Common myeloid progenitor, CD34-positive (primary cell): Measurements from ENCODE around the gene ECE2.

Experiments used
- CTCF ChIA-PET: fragments of 350-600 bp; sonication (Branson Sonifier 250); formaldehyde crosslinking; loops from one replicate; lab custom pipeline; 2021; ENCODE audit warnings: antibody characterized with exemption; lab: Charles Lee
- POLR2A ChIA-PET: fragments of 350-600 bp; sonication (Branson Sonifier 250); formaldehyde crosslinking; loops from one replicate; lab custom pipeline; 2021; ENCODE audit warnings: antibody characterized with exemption; lab: Charles Lee
- DNase-seq, 3 donors: peaks; one replicate each; pipeline versions ENCODE4 v3.0.0 to v3.0.0-alpha.2; 2013
- H3K27ac ChIP-seq, 2 experiments: 1 replicate in 1 of 2; 2 replicates in 1 of 2; pipeline ENCODE4 v1.7.0; 2013; ENCODE audit warnings: inconsistent platforms in 2 of 2, low read length in 2 of 2, mild to moderate bottlenecking in 2 of 2, low read depth in 1 of 2, moderate library complexity in 1 of 2; ENCODE audit not compliant: severe bottlenecking in 2 of 2, insufficient read depth in 1 of 2, poor library complexity in 1 of 2
- H3K27me3 ChIP-seq, 5 experiments: replicated peaks in 2 of 5; 1 replicate in 3 of 5; 2 replicates in 2 of 5; pipeline versions ENCODE4 v1.6.1 to v1.7.0; 2013; ENCODE audit warnings: low read length in 4 of 5, mild to moderate bottlenecking in 2 of 5, moderate library complexity in 2 of 5, inconsistent platforms in 1 of 5; ENCODE audit not compliant: insufficient read depth in 5 of 5, control insufficient read depth in 4 of 5
- H3K36me3 ChIP-seq, 4 experiments: 1 replicate in 2 of 4; 2 replicates in 2 of 4; pipeline versions ENCODE4 v1.6.1 to v1.7.0; 2013; ENCODE audit warnings: low read length in 3 of 4, control low read depth in 1 of 4, mild to moderate bottlenecking in 1 of 4; ENCODE audit not compliant: control insufficient read depth in 4 of 4, insufficient read depth in 4 of 4
- H3K4me1 ChIP-seq, 4 experiments: 1 replicate in 3 of 4; 2 replicates in 1 of 4; pipeline versions ENCODE4 v1.6.1 to v1.7.1; 2013; ENCODE audit warnings: low read length in 3 of 4, mild to moderate bottlenecking in 3 of 4, control low read depth in 1 of 4, inconsistent platforms in 1 of 4, moderate library complexity in 1 of 4; ENCODE audit not compliant: control insufficient read depth in 4 of 4, insufficient read depth in 4 of 4; ENCODE audit errors: control extremely low read depth in 1 of 4
- H3K4me3 ChIP-seq, 7 experiments: 1 replicate in 4 of 7; 2 replicates in 3 of 7; pipeline versions ENCODE4 v1.5.1 to v1.7.0; 2013; ENCODE audit warnings: mild to moderate bottlenecking in 7 of 7, low read length in 6 of 7, moderate library complexity in 6 of 7, inconsistent platforms in 2 of 7, low read depth in 2 of 7, control low read depth in 1 of 7; ENCODE audit not compliant: insufficient read depth in 4 of 7, control insufficient read depth in 1 of 7; ENCODE audit errors: extremely low read depth in 1 of 7
- H3K9me3 ChIP-seq, 5 experiments: 1 replicate in 4 of 5; 2 replicates in 1 of 5; pipeline versions ENCODE4 v1.6.1 to v1.7.1; 2013; ENCODE audit warnings: low read length in 4 of 5, mild to moderate bottlenecking in 2 of 5, inconsistent platforms in 1 of 5, low read depth in 1 of 5, moderate library complexity in 1 of 5; ENCODE audit not compliant: control insufficient read depth in 4 of 5, insufficient read depth in 2 of 5; ENCODE audit errors: control extremely low read depth in 1 of 5
- WGBS: methylation state at CpG from one replicate; pipeline ENCODE4 v1.1.5; 2013; ENCODE audit not compliant: insufficient coverage; 5-methylcytosine and 5-hydroxymethylcytosine counted together

ECE2 gene

DNA sequence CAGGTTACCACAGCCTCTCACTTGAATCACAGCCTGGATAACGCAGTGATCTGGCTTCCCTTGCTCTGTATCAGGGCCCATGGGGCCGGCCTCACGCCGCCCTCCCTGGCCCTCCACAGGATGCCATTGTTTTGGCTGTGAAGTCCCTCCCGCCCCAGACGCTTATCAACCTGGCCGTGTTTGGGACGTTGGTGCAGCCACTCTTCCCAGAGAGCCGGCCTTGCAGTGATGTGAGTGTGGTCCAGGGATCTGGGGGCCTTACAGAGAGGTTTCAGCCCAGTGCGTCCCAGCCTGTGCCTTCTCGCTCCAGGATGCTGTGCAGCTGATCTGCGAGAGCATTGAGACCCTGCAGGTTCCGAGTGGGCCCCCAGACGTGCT, 39.8 kb upstream of the ECE2 start:
- H3K36me3 ChIP-seq: no peaks in the 10 kb centered on the region
- peaks cover 11 to 31% (median 21%) of the 10 kb centered on the region in 5 experiments for H3K27me3 ChIP-seq
- no peak overlapping the region for H3K4me3 ChIP-seq
- WGBS: 94% methylated on average over 14 of the region's 14 CpGs
- POLR2A ChIA-PET: no interaction called here
- no peaks in the 10 kb centered on the region for H3K9me3 ChIP-seq
- DNase-seq: no peak
- CTCF ChIA-PET: interaction anchor here (1.2 to 3.2 kb wide), 3 partner anchors 9 to 92 kb away, joined by 3 to 23 read pairs (median 9); partner anchors contain the start of gene ALG3
- H3K27ac ChIP-seq: no peak overlapping the region
- H3K4me1 ChIP-seq: peaks cover 0 to 8% (median 4%) of the 10 kb centered on the region in 4 experiments

DNA sequence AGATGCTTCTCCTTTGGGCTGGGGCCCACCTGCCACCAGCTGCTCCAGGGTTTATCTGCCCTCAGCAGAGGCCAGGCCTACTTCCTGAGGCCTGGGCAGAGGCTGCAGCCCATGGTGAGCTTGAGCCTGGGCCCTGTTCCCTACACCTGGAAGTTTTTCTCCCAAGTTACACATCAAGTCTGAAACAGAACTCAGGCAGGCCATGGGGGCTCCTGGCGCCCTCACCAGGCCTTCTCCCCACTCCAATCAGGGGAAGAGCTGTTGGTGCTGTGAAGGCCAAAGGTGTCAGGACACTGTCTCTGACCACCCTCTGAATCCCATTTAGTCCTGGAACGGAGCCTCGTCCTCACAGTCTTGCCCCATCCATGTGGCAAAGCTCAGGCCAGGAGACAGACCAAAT, 39.2 kb upstream of the ECE2 start:
- CTCF ChIA-PET: interaction anchor here (1.2 to 3.2 kb wide), 3 partner anchors 9 to 92 kb away, joined by 3 to 23 read pairs (median 9); partner anchors contain the start of gene ALG3
- WGBS: 96% methylated on average over 3 of the region's 3 CpGs
- H3K36me3 ChIP-seq: peaks cover 0 to 2% (median 0%) of the 10 kb centered on the region in 4 experiments
- H3K27me3 ChIP-seq: peaks cover 7 to 24% (median 15%) of the 10 kb centered on the region in 5 experiments
- POLR2A ChIA-PET: no interaction called here
- peaks cover 0 to 6% (median 3%) of the 10 kb centered on the region in 4 experiments for H3K4me1 ChIP-seq
- H3K27ac ChIP-seq: no peak overlapping the region
- peak in 1 of 3 donors; percentile 54 for DNase-seq
- H3K9me3 ChIP-seq: no peaks in the 10 kb centered on the region
- H3K4me3 ChIP-seq: no peak overlapping the region

DNA sequence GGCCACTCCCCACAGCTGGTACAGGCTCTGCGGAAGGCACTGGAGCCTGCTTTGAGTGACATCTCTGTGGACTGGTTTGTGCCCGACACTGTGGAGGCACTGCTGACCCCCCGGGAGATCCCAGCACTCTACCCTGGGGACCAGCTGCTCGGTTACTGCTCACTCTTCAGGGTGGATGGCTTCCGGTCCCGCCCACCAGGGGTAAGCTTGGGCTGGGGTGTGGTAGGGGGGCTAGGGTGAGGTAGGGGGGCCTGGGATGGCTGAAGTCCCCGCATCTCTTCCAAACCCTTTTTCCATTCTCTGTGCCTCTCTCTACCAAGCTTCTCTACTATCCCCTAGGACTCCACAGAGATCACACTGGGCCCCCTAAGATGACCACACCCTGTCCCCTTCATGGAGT, 38.6 kb upstream of the ECE2 start:
- peaks cover 0 to 8% (median 4%) of the 10 kb centered on the region in 4 experiments for H3K36me3 ChIP-seq
- H3K9me3 ChIP-seq: no peaks in the 10 kb centered on the region
- H3K27ac ChIP-seq: no peak overlapping the region
- peaks cover 3 to 19% (median 10%) of the 10 kb centered on the region in 5 experiments for H3K27me3 ChIP-seq
- no peak for DNase-seq
- ChIA-PET CTCF (interaction anchor here (0.6 to 3.2 kb wide), 5 partner anchors 10 to 93 kb away, joined by 3 to 23 read pairs (median 4); partner anchors contain the start of genes ALG3 and EEF1AKMT4), POLR2A (no interaction called here)
- no peak overlapping the region for H3K4me3 ChIP-seq
- 100% methylated on average over 1 of the region's 7 CpGs for WGBS
- peaks cover 0 to 6% (median 3%) of the 10 kb centered on the region in 4 experiments for H3K4me1 ChIP-seq

DNA sequence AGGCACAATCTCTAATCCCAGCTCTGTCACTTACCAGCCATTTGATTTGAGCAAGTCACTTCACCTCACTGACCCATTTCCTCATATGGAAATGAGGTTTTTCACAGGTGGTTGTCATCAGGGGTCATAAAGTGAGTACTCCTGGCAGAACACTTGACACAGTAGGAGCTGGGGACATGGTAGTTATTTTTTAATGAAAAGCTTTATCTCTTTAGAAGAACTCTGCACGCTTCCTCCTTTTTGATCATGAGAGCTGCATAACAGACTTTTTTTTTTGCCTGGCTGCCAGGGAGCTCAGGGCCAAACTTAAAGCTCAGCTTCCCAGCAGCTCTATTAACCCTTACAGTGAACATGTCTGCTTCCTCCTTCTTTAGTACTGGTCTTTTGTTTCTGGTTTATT, 38.0 kb upstream of the ECE2 start:
- peaks cover 0 to 6% (median 3%) of the 10 kb centered on the region in 4 experiments for H3K4me1 ChIP-seq
- H3K4me3 ChIP-seq: no peak overlapping the region
- no peaks in the 10 kb centered on the region for H3K9me3 ChIP-seq
- POLR2A ChIA-PET: no interaction called here
- H3K27ac ChIP-seq: no peak overlapping the region
- CTCF ChIA-PET: interaction anchor here (0.6 to 3.2 kb wide), 5 partner anchors 10 to 34 kb away, joined by 3 to 23 read pairs (median 4); partner anchors contain the start of genes ALG3, CAMK2N2 and EEF1AKMT4
- H3K36me3 ChIP-seq: peaks cover 0 to 14% (median 10%) of the 10 kb centered on the region in 4 experiments
- H3K27me3 ChIP-seq: peaks cover 0 to 13% (median 4%) of the 10 kb centered on the region in 5 experiments
- DNase-seq: peak in 1 of 3 donors; percentile 48
- 67% methylated on average over 1 of the region's 1 CpG for WGBS

DNA sequence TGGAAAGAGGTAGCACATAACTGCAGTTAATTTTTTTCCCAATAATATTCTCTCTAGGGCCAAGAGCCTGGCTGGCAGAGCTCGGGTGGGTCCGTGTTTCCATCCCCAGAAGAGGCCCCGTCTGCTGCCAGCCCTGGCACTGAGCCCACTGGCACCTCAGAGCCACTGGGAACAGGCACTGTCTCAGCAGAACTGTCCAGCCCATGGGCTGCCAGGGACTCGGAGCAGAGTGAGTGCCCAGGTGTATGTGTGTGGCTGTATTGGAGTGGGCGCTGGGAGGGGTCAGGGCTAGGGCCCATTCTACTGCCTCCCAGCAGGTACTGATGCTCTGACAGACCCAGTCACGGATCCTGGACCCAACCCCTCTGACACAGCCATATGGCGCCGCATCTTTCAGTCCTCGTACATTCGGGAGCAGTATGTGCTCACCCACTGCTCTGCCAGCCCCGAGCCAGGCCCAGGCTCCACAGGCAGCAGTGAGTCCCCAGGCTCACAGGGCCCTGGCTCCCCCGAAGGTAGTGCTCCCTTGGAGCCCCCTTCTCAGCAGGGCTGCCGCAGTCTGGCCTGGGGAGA, 37.5 kb upstream of the ECE2 start:
- H3K9me3 ChIP-seq: no peaks in the 10 kb centered on the region
- peaks cover 0 to 19% (median 13%) of the 10 kb centered on the region in 4 experiments for H3K36me3 ChIP-seq
- H3K4me3 ChIP-seq: no peak overlapping the region
- ChIA-PET CTCF (interaction anchor here (0.9 to 3.2 kb wide), 4 partner anchors 9 to 23 kb away, joined by 3 to 23 read pairs (median 6); partner anchors contain the start of genes ALG3, CAMK2N2 and EEF1AKMT4), POLR2A (no interaction called here)
- peaks cover 0 to 8% (median 0%) of the 10 kb centered on the region in 5 experiments for H3K27me3 ChIP-seq
- WGBS: 94% methylated on average over 11 of the region's 13 CpGs
- H3K27ac ChIP-seq: no peak overlapping the region
- H3K4me1 ChIP-seq: peaks cover 0 to 6% (median 3%) of the 10 kb centered on the region in 4 experiments
- no peak for DNase-seq

DNA sequence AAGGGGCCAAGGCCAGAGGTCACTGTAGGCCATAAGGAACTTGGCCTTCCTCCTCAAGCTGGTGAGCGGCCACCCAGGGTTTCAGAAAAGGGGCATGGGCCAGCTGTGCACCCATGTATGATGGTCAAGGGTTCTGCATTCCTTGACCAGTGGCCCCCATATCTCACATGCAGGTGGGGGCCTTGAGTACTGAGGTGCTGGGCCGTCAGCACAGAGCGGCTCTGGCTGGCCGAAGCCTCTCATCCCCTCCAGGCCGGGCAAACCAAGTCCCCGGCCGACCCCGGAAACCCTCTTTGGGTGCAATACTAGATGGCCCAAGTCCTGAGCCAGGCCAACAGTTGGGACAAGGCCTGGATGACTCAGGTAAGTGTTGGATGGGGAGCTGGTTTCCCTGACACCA, 36.6 kb upstream of the ECE2 start:
- 95% methylated on average over 8 of the region's 8 CpGs for WGBS
- Histone ChIP-seq H3K9me3 (no peaks in the 10 kb centered on the region), H3K27ac (no peak overlapping the region), H3K4me3 (no peak overlapping the region), H3K36me3 (peaks cover 0 to 28% (median 21%) of the 10 kb centered on the region in 4 experiments), H3K27me3 (peaks cover 0 to under 1% (median 0%) of the 10 kb centered on the region in 5 experiments), H3K4me1 (peaks cover 0 to 6% (median 3%) of the 10 kb centered on the region in 4 experiments)
- ChIA-PET CTCF (interaction anchor here (1.7 to 5.6 kb wide), 3 partner anchors 12 to 16 kb away, joined by 6 to 79 read pairs (median 23); partner anchors contain the start of gene VWA5B2), POLR2A (interaction anchor here (1.7 kb wide), 1 partner anchor 9 kb away, joined by 4 read pairs; the partner anchor contains the start of gene VWA5B2)
- DNase-seq: no peak
